IMR-90 (cell line): ENCODE data around the gene MFSD6. TPM values are rescaled to one million over a fixed set of nuclear protein-coding genes. Genes with fewer than 3 reads are reported as not detected.

Experiments
- ATAC-seq: fragments of 200-7000 bp; cut with Tn5 transposase; 2 replicates; pipeline ENCODE4 v1.9.1; 2020; ENCODE audit warnings: low read depth, mild to moderate bottlenecking, moderate library complexity
- BruUV-seq: library from RNA; stranded (reverse); fragments of 400-500 nt; replicated peaks from 2 replicates; lab custom pipeline; 2021; lab: Mats Ljungman, UMichigan
- CTCF ChIA-PET: fragments of 300-600 bp; formaldehyde crosslinking; extraction: SDS; loops from one replicate; lab custom pipeline; 2021; ENCODE audit warnings: antibody characterized with exemption; lab: Yijun Ruan, JAX
- POLR2A ChIA-PET: fragments of 300-600 bp; sonication (Branson Sonifier 250); formaldehyde crosslinking; loops from one replicate; lab custom pipeline; 2022; ENCODE audit warnings: antibody characterized with exemption; ENCODE audit not compliant: unreplicated experiment; lab: Charles Lee
- DNase-seq: peaks from one replicate; pipeline ENCODE4 v3.0.0; 2013
- H2AFZ ChIP-seq: replicated peaks from 2 replicates; pipeline ENCODE3; 2013; ENCODE audit warnings: low read length, mild to moderate bottlenecking; ENCODE audit not compliant: poor library complexity
- H2AK5ac ChIP-seq: 2 replicates; pipeline ENCODE4 v1.6.1; 2013; ENCODE audit warnings: low read depth, low read length, inconsistent platforms
- H2AK9ac ChIP-seq: replicated peaks from 2 replicates; pipeline ENCODE3; 2013; ENCODE audit warnings: mild to moderate bottlenecking, low read depth, low read length, moderate library complexity; ENCODE audit not compliant: poor library complexity
- H2BK120ac ChIP-seq: 2 replicates; pipeline ENCODE4 v1.6.1; 2013; ENCODE audit warnings: low read depth, low read length, inconsistent platforms
- H2BK15ac ChIP-seq: 3 replicates; pipeline ENCODE4 v1.6.1; 2013; ENCODE audit warnings: low read depth, low read length, inconsistent platforms
- H2BK20ac ChIP-seq: 2 replicates; pipeline ENCODE4 v1.6.1; 2013; ENCODE audit warnings: low read depth, mild to moderate bottlenecking, inconsistent platforms, low read length, moderate library complexity
- H2BK5ac ChIP-seq: 2 replicates; pipeline ENCODE4 v1.6.1; 2013; ENCODE audit warnings: mild to moderate bottlenecking, low read depth, low read length, inconsistent platforms; ENCODE audit not compliant: poor library complexity, severe bottlenecking
- H3K14ac ChIP-seq: replicated peaks from 2 replicates; pipeline ENCODE4 v1.6.1; 2013; ENCODE audit warnings: low read depth, low read length, inconsistent platforms
- H3K18ac ChIP-seq: 2 replicates; pipeline ENCODE4 v1.6.1; 2013; ENCODE audit warnings: low read depth, low read length, control low read depth
- H3K23ac ChIP-seq: 2 replicates; pipeline ENCODE4 v1.6.1; 2013; ENCODE audit warnings: low read depth, low read length, inconsistent platforms
- H3K27ac ChIP-seq: 2 replicates; pipeline ENCODE4 v1.5.1; 2013; ENCODE audit warnings: mild to moderate bottlenecking, control low read depth, low read length; ENCODE audit not compliant: insufficient read depth
- H3K27me3 ChIP-seq: 2 replicates; pipeline ENCODE4 v1.6.1; 2013; ENCODE audit warnings: low read length; ENCODE audit not compliant: control insufficient read depth, insufficient read depth
- H3K36me3 ChIP-seq: 2 replicates; pipeline ENCODE4 v1.6.1; 2013; ENCODE audit warnings: low read length, mixed read lengths; ENCODE audit not compliant: control insufficient read depth, insufficient read depth
- H3K4ac ChIP-seq: 2 replicates; pipeline ENCODE4 v1.6.1; 2013; ENCODE audit warnings: low read depth, low read length, inconsistent platforms
- H3K4me1 ChIP-seq: 2 replicates; pipeline ENCODE4 v1.6.1; 2013; ENCODE audit warnings: low read length, mixed read lengths; ENCODE audit not compliant: control insufficient read depth, insufficient read depth
- H3K4me2 ChIP-seq: 2 replicates; pipeline ENCODE4 v1.6.1; 2013; ENCODE audit warnings: low read depth, mild to moderate bottlenecking, control low read depth, low read length, moderate library complexity
- H3K4me3 ChIP-seq: 2 replicates; pipeline ENCODE4 v1.5.1; 2013; ENCODE audit warnings: low read depth, mild to moderate bottlenecking, control low read depth, low read length, moderate library complexity; ENCODE audit not compliant: insufficient read depth
- H3K56ac ChIP-seq: 2 replicates; pipeline ENCODE4 v1.6.1; 2013; ENCODE audit warnings: low read length, inconsistent platforms; ENCODE audit not compliant: insufficient read depth; ENCODE audit errors: extremely low read depth
- H3K79me1 ChIP-seq, 2 experiments: 2 replicates each; pipeline ENCODE4 v1.6.1; 2013; ENCODE audit warnings: low read length in 2 of 2, inconsistent platforms in 1 of 2, low read depth in 1 of 2
- H3K9ac ChIP-seq: 2 replicates; pipeline ENCODE4 v1.6.1; 2013; ENCODE audit warnings: low read depth, low read length, control low read depth
- H3K9me1 ChIP-seq: 2 replicates; pipeline ENCODE4 v1.6.1; 2013; ENCODE audit warnings: low read length, inconsistent platforms; ENCODE audit not compliant: insufficient read depth
- H3K9me3 ChIP-seq: 2 replicates; pipeline ENCODE4 v1.6.1; 2013; ENCODE audit warnings: low read length; ENCODE audit not compliant: control insufficient read depth, insufficient read depth
- H4K20me1 ChIP-seq: 2 replicates; pipeline ENCODE4 v1.6.1; 2013; ENCODE audit warnings: low read length, inconsistent platforms; ENCODE audit not compliant: insufficient read depth
- H4K5ac ChIP-seq: 2 replicates; pipeline ENCODE4 v1.6.1; 2013; ENCODE audit warnings: mild to moderate bottlenecking, low read depth, low read length, control low read depth
- H4K8ac ChIP-seq, 2 experiments: 2 replicates each; pipeline ENCODE4 v1.6.1; 2013; ENCODE audit warnings: low read depth in 2 of 2, low read length in 2 of 2, control low read depth in 1 of 2, inconsistent platforms in 1 of 2
- H4K91ac ChIP-seq: 2 replicates; pipeline ENCODE4 v1.6.1; 2013; ENCODE audit warnings: low read depth, low read length, inconsistent platforms; ENCODE audit not compliant: insufficient read depth
- BHLHE40 ChIP-seq: fragments of 150-350 bp; IDR thresholded peaks from 2 replicates; pipeline ENCODE4 v1.6.1; 2016; ENCODE audit warnings: mild to moderate bottlenecking, low read depth, low read length
- CEBPB ChIP-seq: IDR thresholded peaks from 2 replicates; pipeline ENCODE4 v1.6.1; 2012; ENCODE audit warnings: low read depth, low read length, improper control_type of control experiment
- CHD1 ChIP-seq: IDR thresholded peaks from 2 replicates; pipeline ENCODE4 v1.6.1; 2012; ENCODE audit warnings: low read depth, low read length, improper control_type of control experiment
- CTCF ChIP-seq: conservative IDR thresholded peaks from 2 replicates; pipeline ENCODE4 v1.5.1; 2012; ENCODE audit warnings: mild to moderate bottlenecking, low read depth, low read length, improper control_type of control experiment
- FOS ChIP-seq: fragments of 150-350 bp; IDR thresholded peaks from 2 replicates; pipeline ENCODE4 v1.6.1; 2016; ENCODE audit warnings: low read depth, low read length
- MAFK ChIP-seq: IDR thresholded peaks from 2 replicates; pipeline ENCODE4 v1.6.1; 2012; ENCODE audit warnings: low read depth, low read length, improper control_type of control experiment
- MXI1 ChIP-seq: IDR thresholded peaks from 2 replicates; pipeline ENCODE4 v1.6.1; 2012; ENCODE audit warnings: low read depth, mild to moderate bottlenecking, low read length, moderate library complexity, borderline replicate concordance
- RAD21 ChIP-seq: IDR thresholded peaks from 2 replicates; pipeline ENCODE4 v1.6.1; 2012; ENCODE audit warnings: low read length, improper control_type of control experiment
- SMC3 ChIP-seq: fragments of 150-350 bp; IDR thresholded peaks from 2 replicates; pipeline ENCODE4 v1.6.1; 2016; ENCODE audit warnings: low read depth, mild to moderate bottlenecking, antibody characterized with exemption, low read length, moderate library complexity
- WGBS, 2 experiments: methylation state at CpG; one replicate each; pipeline versions ENCODE4 v1.1.5 to v1.1.7; 2013; ENCODE audit warnings: missing lambda C conversion rate in 2 of 2; ENCODE audit not compliant: insufficient read length in 1 of 2; ENCODE audit errors: extremely low coverage in 2 of 2; 5-methylcytosine and 5-hydroxymethylcytosine counted together
- dilution Hi-C: fragments of 300-500 bp; cut with HindIII; formaldehyde crosslinking; loops from one replicate; pipeline ENCODE4 v1.14.3; 2018; ENCODE audit warnings: low sequenced_read_pairs; ENCODE audit not compliant: unreplicated experiment
- in situ Hi-C: fragments of 300-500 bp; cut with MboI; formaldehyde crosslinking; loops from 3 replicates; pipeline ENCODE4 v1.14.3; 2019; ENCODE audit warnings: low sequenced_read_pairs, inconsistent platforms, mixed read lengths
- intact Hi-C: fragments of 100-400 bp; cut with micrococcal nuclease; formaldehyde crosslinking; loops from 2 replicates; pipeline ENCODE4 v1.10.0; 2022
- polyA plus RNA-seq, 3 experiments: library from polyadenylated mRNA; depleted of rRNA; stranded (reverse); fragments of >200 nt; gene quantifications; 2 replicates each; pipeline ENCODE4 v1.2.3, GENCODE V29; 2012; ENCODE audit warnings: low replicate concordance in 1 of 3
- total RNA-seq: library from RNA; depleted of rRNA; stranded (reverse); fragments of >200 nt; gene quantifications from 2 replicates; pipeline ENCODE4 v1.2.3, GENCODE V29; 2012

The MFSD6 gene
- total and polyA plus RNA-seq, 2 of the 4 experiments (the other 2 are of a cell fraction) = 4.2 to 7.7 TPM

- H3K36me3 ChIP-seq = peaks cover 20% of the 10 kb centered on the region
- DNase-seq (no peak), ATAC-seq (no peak)
- no peak overlapping the region for H3K9ac ChIP-seq
- no peak overlapping the region for H3K27ac ChIP-seq
- H2BK120ac ChIP-seq = no peak overlapping the region
- H3K56ac ChIP-seq = no peak overlapping the region
- H3K79me1 ChIP-seq = no peaks in the 10 kb centered on the region; a peak in 1 of 4 replicates
- no peaks in the 10 kb centered on the region for H3K9me3 ChIP-seq
- TF ChIP-seq MAFK = no peak
- no peak for TF ChIP-seq CEBPB
- TF ChIP-seq SMC3 = no peak
- TF ChIP-seq MXI1 = no peak
- TF ChIP-seq RAD21 = no peak
- TF ChIP-seq FOS = no peak
- TF ChIP-seq CTCF = no peak
- no peak for TF ChIP-seq BHLHE40
- no peak for TF ChIP-seq CHD1
- no peak overlapping the region for H3K14ac ChIP-seq
- H3K9me1 ChIP-seq = 0 out of 2 replicates have a peak, but pooled peaks cover 7% of the 10 kb centered on the region
- ChIA-PET CTCF (no interaction called here), POLR2A (no interaction called here)
- no peaks in the 10 kb centered on the region for H3K27me3 ChIP-seq
- H2AFZ ChIP-seq = no peak overlapping the region
- no peak overlapping the region for H3K4ac ChIP-seq
- intact Hi-C loops = no loop called here
- no peak overlapping the region for H2BK15ac ChIP-seq
- no peak overlapping the region for H3K18ac ChIP-seq
- H2BK5ac ChIP-seq = no peak overlapping the region
- H3K4me1 ChIP-seq = no peaks in the 10 kb centered on the region
- H3K23ac ChIP-seq = no peak overlapping the region
- dilution Hi-C loops = no loop called here
- no peak overlapping the region for H2AK5ac ChIP-seq
- no peak overlapping the region for H4K8ac ChIP-seq
- BruUV-seq = no TSS peak
- no peak overlapping the region for H4K5ac ChIP-seq
- H2AK9ac ChIP-seq = no peak overlapping the region
- no peak overlapping the region for H3K4me2 ChIP-seq
- no peak overlapping the region for H2BK20ac ChIP-seq
- WGBS, 2 experiments = no CpG with 5 or more reads among the region's 4 CpGs
- no peak overlapping the region for H4K91ac ChIP-seq
- H3K4me3 ChIP-seq = no peak overlapping the region
- in situ Hi-C loops = no loop called here
- no peaks in the 10 kb centered on the region for H4K20me1 ChIP-seq
Observed at GRCh38 chr2:190367091-190367490, 41.1 kb upstream of the MFSD6 start.
